GM18508 (cell line): ENCODE results near the gene CBLN4.

Source experiments
- ATAC-seq: cut with Tn5 transposase; IDR thresholded peaks from one replicate; pipeline ENCODE4 v1.9.1; 2021; ENCODE audit warnings: moderate number of reproducible peaks; ENCODE audit not compliant: insufficient read depth, unreplicated experiment

Gene CBLN4

DNA sequence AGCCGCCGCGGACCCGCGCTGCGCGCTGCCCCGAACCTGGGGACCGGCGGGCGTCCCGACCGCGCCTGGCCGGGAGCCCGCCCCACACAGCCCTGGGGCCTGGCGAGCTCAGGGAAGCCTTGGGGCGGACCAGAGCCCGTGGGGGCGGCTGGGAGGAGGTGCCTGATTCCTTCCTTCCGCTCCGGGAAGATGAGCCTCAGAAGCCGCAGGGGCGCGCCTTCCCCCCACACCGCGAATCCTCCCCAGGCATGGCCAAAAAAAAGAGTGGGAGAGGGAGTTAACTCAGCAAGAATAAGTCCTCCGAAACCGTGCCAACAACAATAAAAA, at the start of gene CBLN4:
Gene CBLN4, minus strand, starts transcription at position 131 of the 327 bp plus-strand sequence. CDS start 1,348 bp downstream, outside the sequence.
- ATAC-seq = no peak

GRCh38 chr20:56043227-56043626, 37.9 kb upstream of the CBLN4 start:
- ATAC-seq = no peak

GRCh38 chr20:56032251-56032650, 26.9 kb upstream of the CBLN4 start:
- ATAC-seq = no peak

GRCh38 chr20:56018716-56019115, 13.4 kb upstream of the CBLN4 start:
- no peak for ATAC-seq

DNA sequence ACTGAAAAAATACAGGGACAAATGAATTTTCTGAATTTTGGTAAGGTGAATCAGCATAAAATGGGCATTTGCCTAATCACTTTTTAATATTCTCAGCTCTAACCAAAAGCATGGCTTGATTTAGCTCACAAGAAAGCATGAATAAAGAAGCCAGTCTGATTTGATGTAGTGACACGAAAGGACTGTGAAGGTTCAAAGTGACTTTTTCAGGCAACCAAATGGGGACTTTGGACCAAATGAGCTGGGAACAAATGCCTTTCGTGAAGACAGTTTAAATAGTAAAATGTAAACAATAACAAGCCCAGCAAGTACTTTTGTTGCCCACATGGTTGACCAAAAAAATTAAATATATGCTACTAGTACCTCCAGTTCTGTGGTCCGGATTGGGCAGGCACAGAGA, 12.9 kb upstream of the CBLN4 start:
- no peak for ATAC-seq

GRCh38 chr20:56017560-56017959, 12.2 kb upstream of the CBLN4 start:
- ATAC-seq = no peak

- no peak for ATAC-seq
Measured at GRCh38 chr20:56014998-56015397, 9.7 kb upstream of the CBLN4 start.

DNA sequence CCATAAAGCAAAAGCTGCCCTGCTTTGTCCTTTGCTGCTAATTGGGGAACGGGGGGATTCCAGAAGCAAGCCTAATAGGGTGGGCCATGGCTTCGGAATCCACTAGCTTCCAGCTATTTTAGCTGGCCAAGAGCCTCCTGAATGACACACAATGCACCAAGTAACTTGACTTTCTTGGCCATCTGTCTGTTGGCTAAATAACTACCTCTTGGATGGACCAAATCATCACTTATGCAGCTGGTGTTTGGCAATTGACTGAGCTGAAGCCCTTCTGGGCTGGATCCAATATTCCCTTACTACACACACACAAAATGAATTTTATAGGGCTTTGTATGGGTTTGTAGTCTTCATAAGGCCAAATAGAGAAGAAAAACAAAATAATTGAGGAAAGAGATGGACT, 8.8 kb upstream of the CBLN4 start:
- ATAC-seq = no peak

- no peak for ATAC-seq
Measured at GRCh38 chr20:56004611-56005388, 519 bp downstream of the CBLN4 start.

DNA sequence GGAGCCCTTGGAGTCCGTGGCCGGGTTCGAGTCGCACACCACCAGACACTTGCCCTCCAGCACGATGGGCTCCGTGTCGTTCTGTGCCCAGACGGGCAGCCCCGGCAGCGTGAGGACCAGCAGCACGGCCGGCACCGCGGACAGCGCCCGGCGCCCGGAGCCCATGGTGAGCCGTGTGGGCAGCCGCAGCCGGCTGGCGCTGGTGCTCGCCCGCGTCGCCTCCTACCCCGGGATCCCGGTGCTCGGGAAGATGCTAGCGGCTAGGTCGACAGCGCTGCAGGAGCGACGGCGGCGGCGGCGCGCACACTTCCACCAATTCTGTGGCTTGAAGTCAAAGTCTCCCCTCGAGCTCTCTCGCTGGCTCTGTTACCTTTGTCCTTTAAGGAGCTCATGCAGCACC, 1.3 kb downstream of the CBLN4 start:
- ATAC-seq = no peak

DNA sequence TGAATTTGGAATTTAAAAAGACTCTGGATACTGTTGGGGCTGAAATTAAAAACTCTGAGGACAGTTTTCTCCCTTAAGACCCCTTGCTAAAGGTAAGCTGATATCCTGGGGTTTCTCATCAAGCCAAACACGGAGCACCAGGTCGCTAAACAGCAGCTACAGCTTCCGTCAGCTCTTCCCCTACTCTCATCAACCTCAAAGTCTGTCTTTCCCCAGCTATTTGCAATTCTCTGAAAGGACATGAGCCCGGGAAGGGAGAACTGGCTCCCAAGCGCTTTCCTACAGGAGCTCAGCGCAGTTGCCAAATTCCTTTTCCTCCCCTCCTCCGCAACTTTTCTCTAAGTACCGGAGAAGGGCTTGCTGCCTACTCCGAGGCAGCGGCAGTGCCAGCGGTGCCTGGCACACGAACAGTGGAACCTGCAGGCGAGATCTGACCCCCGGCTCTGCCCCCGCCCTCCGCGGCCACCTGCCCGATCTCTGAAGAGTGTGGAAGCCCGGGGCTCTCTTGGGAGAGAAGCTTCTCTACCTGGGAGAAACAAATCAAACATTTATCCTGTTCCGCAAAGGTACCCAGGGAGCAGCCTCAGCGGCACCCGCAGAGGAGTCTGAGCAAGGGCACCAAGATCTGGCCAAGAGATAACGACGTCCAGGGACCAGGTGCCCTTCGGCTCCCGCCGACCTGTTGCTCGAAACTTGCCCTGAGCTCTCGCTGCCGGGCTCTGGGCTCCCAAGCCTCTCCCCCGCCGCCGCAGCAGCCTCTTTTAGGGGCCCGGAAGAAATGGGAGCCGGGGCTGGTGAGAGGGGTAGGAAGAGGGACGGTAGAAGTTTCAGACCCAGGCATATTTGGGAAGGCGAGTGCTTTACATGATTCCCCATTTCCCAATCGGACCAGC, 2.2 kb downstream of the CBLN4 start:
- ATAC-seq = no peak

- ATAC-seq = no peak
Measured at GRCh38 chr20:56001890-56002289, 3.4 kb downstream of the CBLN4 start.

DNA sequence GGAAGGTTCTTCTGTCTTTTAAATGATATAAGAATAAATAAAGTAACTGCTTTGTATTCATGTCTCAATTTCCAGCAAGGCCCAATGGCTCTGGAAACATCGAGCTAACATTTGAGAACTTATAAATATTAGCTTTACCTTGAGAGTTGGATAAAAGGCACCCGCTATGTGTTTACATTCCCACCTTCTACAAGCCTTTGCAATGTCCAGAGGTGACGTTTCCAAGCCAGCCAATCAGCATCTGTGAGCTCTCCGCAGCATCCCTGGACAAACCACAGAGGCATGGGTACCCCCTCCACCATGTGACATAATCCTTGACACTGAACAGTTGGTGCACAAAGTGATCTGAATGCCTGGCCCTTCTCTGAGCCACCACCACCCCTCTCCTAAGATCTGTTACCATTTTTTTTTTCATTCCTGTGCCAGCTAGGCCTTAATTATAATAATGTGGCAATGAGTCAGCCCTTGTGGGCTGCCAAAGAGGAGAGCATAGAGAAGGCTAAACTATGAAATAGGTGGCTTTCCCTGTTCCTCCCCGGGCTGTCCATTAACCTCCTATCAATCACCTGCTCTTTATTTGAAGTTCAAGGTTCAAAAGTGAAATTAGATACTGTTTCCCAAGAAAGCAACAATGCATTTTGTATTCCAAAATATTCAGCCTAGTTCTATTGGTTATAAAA, 4.1 kb downstream of the CBLN4 start:
- ATAC-seq = no peak

DNA sequence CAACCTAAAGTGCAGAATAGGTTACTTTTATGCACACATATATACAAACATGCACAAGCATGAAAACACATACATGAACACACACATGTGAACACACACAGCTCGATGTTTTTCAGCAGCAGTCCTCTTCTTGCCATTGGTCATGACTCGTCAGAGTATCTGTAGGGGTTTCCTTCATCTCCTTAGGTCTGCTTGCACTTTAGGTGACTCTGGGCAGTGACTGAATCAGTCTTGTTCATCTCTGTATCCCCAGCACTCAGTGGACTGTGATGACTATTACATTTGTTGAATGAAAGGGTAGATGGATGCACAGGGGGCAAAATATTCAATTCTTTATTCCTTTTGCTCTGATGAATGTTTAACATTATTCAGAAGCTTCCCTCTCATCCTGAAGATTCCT, 26.8 kb downstream of the CBLN4 start:
- ATAC-seq = no peak

- ATAC-seq = no peak
Measured at GRCh38 chr20:55977690-55978459, 27.4 kb downstream of the CBLN4 start.

DNA sequence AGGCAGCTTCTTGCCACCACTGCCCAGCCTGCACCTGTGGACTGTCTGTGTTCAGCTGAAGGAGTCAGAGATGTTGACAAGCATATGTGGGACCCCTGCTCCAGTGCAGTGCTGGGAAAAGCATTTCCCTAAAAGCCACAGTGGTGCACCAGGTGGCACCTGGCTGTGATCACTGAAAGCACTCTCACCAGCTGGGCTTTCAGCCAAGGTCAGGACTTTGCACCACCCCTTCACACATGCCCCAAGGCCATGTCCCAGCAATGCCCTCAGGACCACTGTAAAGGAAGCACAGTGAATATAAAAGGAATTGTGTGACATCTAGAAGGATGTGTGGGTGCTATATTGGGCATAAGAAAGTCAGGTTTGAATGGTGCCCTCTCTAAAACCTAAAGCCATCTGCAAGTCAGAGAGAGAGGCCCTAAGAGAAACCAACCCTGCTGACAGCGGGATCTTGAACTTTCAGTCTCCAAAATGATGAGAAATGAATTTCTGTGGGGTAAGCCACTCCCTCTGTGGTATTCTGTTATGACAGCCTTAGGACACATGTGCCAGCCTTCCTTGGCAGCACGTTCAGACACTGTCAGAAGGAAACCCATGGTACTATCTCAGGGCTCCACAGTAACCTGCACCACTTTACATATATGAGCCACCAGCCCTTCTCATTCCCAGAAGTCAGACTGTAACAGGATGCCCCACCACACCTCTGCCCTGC, 30.7 kb downstream of the CBLN4 start:
- no peak for ATAC-seq

GRCh38 chr20:55964790-55965189, 40.5 kb downstream of the CBLN4 start:
- ATAC-seq = no peak

DNA sequence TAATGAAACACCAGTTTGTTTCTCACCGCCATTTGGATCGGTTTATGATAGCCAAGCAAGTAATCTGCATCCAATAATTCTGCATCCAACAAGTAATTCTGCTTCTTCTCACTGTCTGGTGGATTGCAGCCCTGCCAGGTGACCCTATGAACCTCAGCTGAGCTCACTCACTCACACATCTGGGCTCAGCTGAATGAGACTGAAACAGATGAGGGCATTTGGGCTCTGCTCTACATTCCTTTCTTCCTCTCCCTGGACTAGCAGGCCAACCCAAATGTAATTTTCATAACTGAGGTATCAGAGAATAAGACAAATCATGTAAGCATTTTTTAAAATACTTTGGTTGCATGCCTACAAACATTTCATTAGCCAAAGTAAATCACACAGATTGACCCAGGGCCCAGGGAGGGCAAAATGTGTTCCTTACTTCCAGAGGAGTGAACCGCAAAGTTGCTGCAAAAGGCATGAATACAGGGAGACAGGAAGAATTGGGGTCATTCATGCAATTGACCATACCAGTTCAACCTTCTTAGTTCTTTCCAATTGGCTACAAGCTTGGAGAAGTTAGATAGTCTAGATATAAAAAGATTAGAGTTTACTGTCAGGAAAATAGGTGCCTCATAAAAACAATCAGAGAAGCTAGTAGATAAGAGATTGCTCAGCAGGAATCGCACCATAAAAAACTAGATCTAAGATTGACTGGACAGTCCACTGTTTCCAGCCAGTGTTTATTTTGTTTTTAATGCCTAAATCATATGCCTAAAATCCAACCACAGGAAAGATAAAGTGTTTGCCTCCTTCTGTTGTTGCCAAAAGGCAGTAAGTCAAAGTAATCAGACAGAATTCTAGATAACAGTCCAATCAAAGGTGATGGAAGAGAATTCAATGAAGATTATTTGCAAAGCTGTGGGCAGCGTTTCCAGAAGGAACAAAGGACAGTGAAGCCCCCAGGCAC, 43.7 kb downstream of the CBLN4 start:
- no peak for ATAC-seq

DNA sequence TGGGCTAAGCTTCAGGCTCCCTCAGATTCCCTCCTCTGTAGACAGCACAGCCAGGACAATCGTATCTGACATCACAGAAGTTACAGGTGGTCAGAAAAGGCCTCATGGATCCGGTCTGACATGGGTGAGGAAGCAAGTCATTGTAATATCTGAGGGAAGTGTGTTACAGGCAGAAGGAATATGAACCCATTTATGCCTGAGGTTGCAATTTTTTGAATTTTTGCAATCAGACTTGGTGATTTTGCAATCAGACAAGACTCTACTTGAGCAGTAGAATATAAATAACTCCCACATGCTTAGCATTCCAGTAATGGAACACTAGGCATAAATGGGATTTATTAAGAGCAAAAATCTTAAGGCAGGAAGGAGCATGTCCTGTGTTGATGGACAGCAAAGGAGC, 52.1 kb downstream of the CBLN4 start:
- ATAC-seq = no peak
